GM12878 (cell line): Measurements from ENCODE around the gene BPI.
"Not testable (repeated sequence)": the region's sequence is repeated elsewhere in the genome, so short reads cannot be mapped to it uniquely, and the experiment has no call there.

Experiments used
- CHD1 ChIP-seq: IDR thresholded peaks from 2 replicates; pipeline ENCODE4 v1.6.1; 2012; ENCODE audit warnings: low read depth, low read length, improper control_type of control experiment
- CTCF ChIP-seq, 3 experiments: IDR thresholded peaks in 2 of 3; conservative IDR thresholded peaks in 1 of 3; 2 replicates each; pipeline ENCODE4 v1.5.1; 2011; ENCODE audit warnings: low read depth in 3 of 3, low read length in 3 of 3, mild to moderate bottlenecking in 3 of 3, control low read depth in 2 of 3, moderate library complexity in 2 of 3, inconsistent platforms in 1 of 3, mixed read lengths in 1 of 3; ENCODE audit not compliant: control insufficient read depth in 2 of 3, insufficient read depth in 1 of 3; ENCODE audit errors: extremely low read depth in 1 of 3
- EED ChIP-seq: sonication (generic); IDR thresholded peaks from 2 replicates; pipeline ENCODE4 v1.6.1; 2016; ENCODE audit warnings: antibody characterized with exemption, low read depth
- EZH2 ChIP-seq: IDR thresholded peaks from 2 replicates; pipeline ENCODE4 v1.6.1; 2012; ENCODE audit warnings: low read depth, mild to moderate bottlenecking, control low read depth, inconsistent platforms, low read length, borderline replicate concordance; ENCODE audit not compliant: control insufficient read depth
- GABPA ChIP-seq: IDR thresholded peaks from 2 replicates; pipeline ENCODE4 v1.6.1; 2014; ENCODE audit warnings: antibody characterized with exemption, low read depth, mild to moderate bottlenecking, inconsistent platforms
- MXI1 ChIP-seq: fragments of 150-350 bp; IDR thresholded peaks from 2 replicates; pipeline ENCODE4 v1.6.1; 2011; ENCODE audit warnings: low read depth, mild to moderate bottlenecking, inconsistent platforms, low read length, improper control_type of control experiment
- POLR2A ChIP-seq: IDR thresholded peaks from 2 replicates; pipeline ENCODE4 v1.6.1; 2011; ENCODE audit warnings: low read depth, mild to moderate bottlenecking, low read length
- POLR2AphosphoS5 ChIP-seq: IDR thresholded peaks from 2 replicates; pipeline ENCODE4 v1.6.1; 2011; ENCODE audit warnings: mild to moderate bottlenecking, low read length, inconsistent platforms
- REST ChIP-seq: IDR thresholded peaks from 2 replicates; pipeline ENCODE4 v1.6.1; 2012; ENCODE audit warnings: mild to moderate bottlenecking, low read depth, low read length
- SMC3 ChIP-seq: IDR thresholded peaks from 2 replicates; pipeline ENCODE4 v1.6.1; 2011; ENCODE audit warnings: low read length, improper control_type of control experiment, borderline replicate concordance
- SUPT20H ChIP-seq: IDR thresholded peaks from 2 replicates; pipeline ENCODE4 v1.6.1; 2011; ENCODE audit warnings: low read depth, mild to moderate bottlenecking, low read length, moderate library complexity, borderline replicate concordance; ENCODE audit not compliant: control insufficient read depth
- SUZ12 ChIP-seq: fragments of 200-600 bp; sonication (generic); IDR thresholded peaks from one replicate; pipeline ENCODE4 v1.6.1; 2018; ENCODE audit warnings: antibody characterized with exemption, mild to moderate bottlenecking; ENCODE audit not compliant: unreplicated experiment
- TCF3 ChIP-seq: IDR thresholded peaks from 2 replicates; pipeline ENCODE4 v1.6.1; 2012; ENCODE audit warnings: low read depth, mild to moderate bottlenecking, low read length, borderline replicate concordance; ENCODE audit not compliant: insufficient read depth
- ZNF217 ChIP-seq: fragments of 450-650 bp; IDR thresholded peaks from 2 replicates; pipeline ENCODE4 v1.6.1; 2017; ENCODE audit warnings: antibody characterized with exemption, mild to moderate bottlenecking

DNA sequence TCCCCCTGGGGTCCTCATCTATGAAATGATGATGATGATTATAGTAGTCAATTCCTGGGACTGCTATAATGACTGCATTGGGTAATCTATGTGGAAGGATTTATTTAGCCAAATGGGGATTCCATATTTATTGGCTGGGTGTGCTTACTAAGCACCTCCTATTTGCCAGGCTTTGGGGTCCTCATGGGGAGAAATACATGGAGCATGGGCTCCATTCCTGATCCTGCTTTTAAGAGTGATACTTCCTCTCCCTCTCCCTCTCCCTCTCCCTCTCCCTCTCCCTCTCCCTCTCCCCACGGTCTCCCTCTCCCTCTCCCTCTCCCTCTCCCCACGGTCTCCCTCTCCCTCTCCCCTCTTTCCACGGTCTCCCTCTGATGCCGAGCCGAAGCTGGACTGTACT, 73.9 kb downstream of the BPI start:
- not testable (repeated sequence) for TF ChIP-seq SUPT20H; TCF3; SMC3; POLR2A; CTCF (IDR thresholded peaks at IDR 0.05 in 2 of 3, conservative IDR thresholded peaks at IDR 0.05 in 1 of 3; ENCODE audit: control insufficient read depth in 2 of 3, extremely low read depth in 1 of 3, insufficient read depth in 1 of 3, low read depth in 3 of 3, low read length in 3 of 3); REST; EED; CHD1; MXI1; EZH2; ZNF217; GABPA; SUZ12; POLR2AphosphoS5
